GM23338 (cell line): Measurements from ENCODE around the gene IL1RN. TPM values are rescaled to one million over a fixed set of nuclear protein-coding genes. Genes with fewer than 3 reads are reported as not detected.

Source experiments
- ATAC-seq: fragments of 200-7000 bp; cut with Tn5 transposase; 3 replicates; pipeline ENCODE4 v1.9.1; 2020
- DNase-seq: peaks from one replicate; pipeline ENCODE4 v3.0.0-alpha.2; 2015; ENCODE audit warnings: low spot score
- H2AFZ ChIP-seq: fragments of 200-600 bp; sonication (generic); 2 replicates; pipeline ENCODE4 v1.8.0; 2016; ENCODE audit warnings: antibody characterized with exemption, mild to moderate bottlenecking, moderate library complexity
- H3F3A ChIP-seq: fragments of 200-600 bp; sonication (generic); replicated peaks from 2 replicates; pipeline ENCODE4 v1.8.0; 2017; ENCODE audit warnings: antibody characterized with exemption, mixed run types, low read depth
- H3K27ac ChIP-seq: fragments of 200-600 bp; sonication (generic); 2 replicates; pipeline ENCODE4 v1.6.1; 2016; ENCODE audit warnings: low read depth
- H3K27me3 ChIP-seq: fragments of 200-600 bp; sonication (generic); 2 replicates; pipeline ENCODE4 v1.8.0; 2016; ENCODE audit warnings: mild to moderate bottlenecking, mixed run types, moderate library complexity; ENCODE audit not compliant: insufficient read depth
- H3K36me3 ChIP-seq: fragments of 200-600 bp; sonication (generic); 2 replicates; pipeline ENCODE4 v1.8.0; 2016; ENCODE audit warnings: mild to moderate bottlenecking; ENCODE audit not compliant: insufficient read depth
- H3K4me1 ChIP-seq: fragments of 200-600 bp; sonication (generic); 2 replicates; pipeline ENCODE4 v1.8.0; 2016; ENCODE audit warnings: mild to moderate bottlenecking, moderate library complexity; ENCODE audit not compliant: insufficient read depth
- H3K4me2 ChIP-seq: fragments of 200-600 bp; sonication (generic); 2 replicates; pipeline ENCODE4 v1.7.1; 2017; ENCODE audit warnings: mixed run types
- H3K4me3 ChIP-seq: fragments of 200-600 bp; sonication (generic); 2 replicates; pipeline ENCODE4 v1.6.1; 2016; ENCODE audit warnings: mixed run types
- H3K79me2 ChIP-seq: fragments of 200-600 bp; sonication (generic); replicated peaks from 2 replicates; pipeline ENCODE4 v1.8.0; 2017; ENCODE audit warnings: mild to moderate bottlenecking; ENCODE audit not compliant: insufficient read depth
- H3K9me2 ChIP-seq: fragments of 200-600 bp; sonication (generic); 2 replicates; pipeline ENCODE4 v1.8.0; 2017; ENCODE audit not compliant: insufficient read depth
- H4K20me1 ChIP-seq: fragments of 200-600 bp; sonication (generic); replicated peaks from 2 replicates; pipeline ENCODE4 v1.8.0; 2017; ENCODE audit warnings: mild to moderate bottlenecking; ENCODE audit not compliant: insufficient read depth
- H3K27ac Mint-ChIP-seq: 2 replicates; pipeline ENCODE4 v1.8.0; 2020; ENCODE audit warnings: inconsistent platforms, mild to moderate bottlenecking, moderate library complexity, mixed read lengths
- H3K27me3 Mint-ChIP-seq: 3 replicates; pipeline ENCODE4 v1.8.0; 2022; ENCODE audit warnings: low read depth, mild to moderate bottlenecking, moderate library complexity, mixed read lengths, inconsistent platforms; ENCODE audit not compliant: insufficient read depth, poor library complexity
- H3K36me3 Mint-ChIP-seq: 3 replicates; pipeline ENCODE4 v1.8.0; 2021; ENCODE audit warnings: low read depth, mild to moderate bottlenecking, inconsistent platforms, moderate library complexity, mixed read lengths
- H3K4me1 Mint-ChIP-seq: 3 replicates; pipeline ENCODE4 v1.8.0; 2020; ENCODE audit warnings: mild to moderate bottlenecking, inconsistent platforms, mixed read lengths
- H3K4me3 Mint-ChIP-seq: 3 replicates; pipeline ENCODE4 v1.8.0; 2021; ENCODE audit warnings: moderate library complexity, mild to moderate bottlenecking, inconsistent platforms, mixed read lengths
- H3K9me3 Mint-ChIP-seq: 3 replicates; pipeline ENCODE4 v1.8.0; 2020; ENCODE audit warnings: moderate library complexity, mild to moderate bottlenecking, inconsistent platforms, mixed read lengths
- CTCF ChIP-seq, 2 experiments: fragments of 200-600 bp in 1 of 2; sonication (generic) in 1 of 2; conservative IDR thresholded peaks; 2 replicates each; pipeline versions ENCODE4 v1.5.1 to v1.6.1; 2016 to 2017; ENCODE audit warnings: antibody characterized with exemption in 2 of 2, low read depth in 2 of 2, mild to moderate bottlenecking in 2 of 2, moderate library complexity in 1 of 2
- ETS1 ChIP-seq: IDR thresholded peaks from 2 replicates; pipeline ENCODE4 v1.6.1; 2016; ENCODE audit warnings: antibody characterized with exemption
- EZH2phosphoT487 ChIP-seq: fragments of 200-600 bp; sonication (generic); IDR thresholded peaks from one replicate; pipeline ENCODE4 v1.8.1; 2018; ENCODE audit warnings: antibody characterized with exemption; ENCODE audit not compliant: unreplicated experiment
- JUNB ChIP-seq: IDR thresholded peaks from one replicate; pipeline ENCODE4 v1.6.1; 2016; ENCODE audit warnings: antibody characterized with exemption; ENCODE audit not compliant: unreplicated experiment
- REST ChIP-seq: IDR thresholded peaks from one replicate; pipeline ENCODE4 v1.6.1; 2018; ENCODE audit warnings: antibody characterized with exemption; ENCODE audit not compliant: unreplicated experiment
- STAT1 ChIP-seq: IDR thresholded peaks from one replicate; pipeline ENCODE4 v1.6.1; 2016; ENCODE audit warnings: antibody characterized with exemption; ENCODE audit not compliant: unreplicated experiment
- ZNF114 ChIP-seq: fragments of 250-450 bp; sonication (Bioruptor Pico); IDR thresholded peaks from 2 replicates; pipeline ENCODE4 v1.5.0; 2020; ENCODE audit warnings: mild to moderate bottlenecking, moderate library complexity
- ZNF331 ChIP-seq: fragments of 250-450 bp; sonication (Bioruptor Pico); IDR thresholded peaks from 2 replicates; pipeline ENCODE4 v1.5.0; 2020; ENCODE audit warnings: low read depth, mild to moderate bottlenecking, moderate library complexity
- ZNF462 ChIP-seq: fragments of 250-450 bp; sonication (Bioruptor Pico); IDR thresholded peaks from 2 replicates; pipeline ENCODE4 v1.5.0; 2020; ENCODE audit warnings: mild to moderate bottlenecking, moderate library complexity
- polyA plus RNA-seq: library from polyadenylated mRNA; unstranded; fragments of >200 nt; fragmentation: Nextera tagmentation; extraction: Ambion mirVana; gene quantifications from 2 replicates; pipeline ENCODE4 v1.2.1, GENCODE V29; 2016
- total RNA-seq: library from RNA; depleted of rRNA; stranded (reverse); fragments of >200 nt; shearing (Covaris generic); gene quantifications from 2 replicates; pipeline ENCODE4 v1.2.3, GENCODE V29; 2014

The IL1RN gene
- total and polyA plus RNA-seq, 2 experiments from 2014 or later: not detected

GRCh38 chr2:113111823-113112287, 15.5 kb upstream of the IL1RN start:
- Mint-ChIP-seq H3K27me3 (no peaks in the 10 kb centered on the region), H3K9me3 (no peaks in the 10 kb centered on the region), H3K4me3 (no peak overlapping the region), H3K4me1 (peaks cover 2% of the 10 kb centered on the region; the same call in 1 of the 3 replicates), H3K27ac (no peak overlapping the region), H3K36me3 (no peaks in the 10 kb centered on the region)
- Histone ChIP-seq H3K4me3 (no peak overlapping the region), H3K4me1 (peaks cover 9% of the 10 kb centered on the region; the same call in 1 of the 2 replicates), H3F3A (no peaks in the 10 kb centered on the region), H2AFZ (peak overlapping the region; percentile 39; the same call in 1 of the 2 replicates), H3K27ac (no peak overlapping the region), H3K9me2 (peaks cover 17% of the 10 kb centered on the region), H3K4me2 (no peak overlapping the region), H3K27me3 (no peaks in the 10 kb centered on the region), H4K20me1 (no peaks in the 10 kb centered on the region), H3K79me2 (no peaks in the 10 kb centered on the region), H3K36me3 (no peaks in the 10 kb centered on the region)
- peak; percentile 5 for DNase-seq
- TF ChIP-seq ZNF114: no peak
- no peak for TF ChIP-seq CTCF (conservative IDR thresholded peaks at IDR 0.05; ENCODE audit: low read depth in 2 of 2)
- no peak for TF ChIP-seq ZNF331 (CRISPR knock-in tag)
- ATAC-seq: no peak

- no peak overlapping the region for H3K4me3 ChIP-seq
- H3K27me3 ChIP-seq: no peaks in the 10 kb centered on the region
- no peak overlapping the region for H3K27ac Mint-ChIP-seq
- H3K36me3 ChIP-seq: no peaks in the 10 kb centered on the region
- H3K27ac ChIP-seq: no peak overlapping the region
- no peak overlapping the region for H3K4me2 ChIP-seq
- DNase-seq: no peak
- no peaks in the 10 kb centered on the region for H4K20me1 ChIP-seq
- H3K9me2 ChIP-seq: peaks cover 17% of the 10 kb centered on the region
- peaks cover 2% of the 10 kb centered on the region; the same call in 1 of the 3 replicates for H3K4me1 Mint-ChIP-seq
- H2AFZ ChIP-seq: peak overlapping the region; percentile 39; the same call in 1 of the 2 replicates
- H3K36me3 Mint-ChIP-seq: no peaks in the 10 kb centered on the region
- no peaks in the 10 kb centered on the region for H3K79me2 ChIP-seq
- peaks cover 9% of the 10 kb centered on the region; the same call in 1 of the 2 replicates for H3K4me1 ChIP-seq
- H3K27me3 Mint-ChIP-seq: no peaks in the 10 kb centered on the region
- no peaks in the 10 kb centered on the region for H3F3A ChIP-seq
- no peak overlapping the region for H3K4me3 Mint-ChIP-seq
- no peak for ATAC-seq
- H3K9me3 Mint-ChIP-seq: no peaks in the 10 kb centered on the region
- TF ChIP-seq REST (no peak), STAT1 (no peak), ETS1 (no peak), ZNF462 (no peak), JUNB (no peak), EZH2phosphoT487 (no peak)
Observed at GRCh38 chr2:113112441-113112840, 15.0 kb upstream of the IL1RN start.
